K562 (cell line): Measurements from ENCODE around the gene PRDM8.
"Not testable (repeated sequence)": the region's sequence is repeated elsewhere in the genome, so short reads cannot be mapped to it uniquely, and the experiment has no call there.

Experiments
- CTCF ChIP-seq, 3 experiments: IDR thresholded peaks in 2 of 3; conservative IDR thresholded peaks in 1 of 3; 2 replicates each; pipeline ENCODE4 v1.5.1; 2011 to 2012; ENCODE audit warnings: low read length in 3 of 3, mild to moderate bottlenecking in 3 of 3, control low read depth in 2 of 3, improper control_type of control experiment in 1 of 3, inconsistent platforms in 1 of 3, low read depth in 1 of 3, mixed read lengths in 1 of 3, moderate library complexity in 1 of 3; ENCODE audit not compliant: insufficient read depth in 2 of 3
- GATA2 ChIP-seq: sonication (generic); formaldehyde crosslinking; IDR thresholded peaks from 2 replicates; pipeline ENCODE4 v1.4.0; 2020; ENCODE audit warnings: mild to moderate bottlenecking, missing genetic modification reagents
- RBM22 ChIP-seq: fragments of 200-400 bp; formaldehyde crosslinking; IDR thresholded peaks from 2 replicates; pipeline ENCODE4 v1.6.1; 2018; ENCODE audit warnings: low read length, low read depth; ENCODE audit not compliant: poor library complexity, severe bottlenecking
- SREBF2 ChIP-seq: sonication (generic); formaldehyde crosslinking; IDR thresholded peaks from 2 replicates; pipeline ENCODE4 v1.4.0; 2020; ENCODE audit warnings: mild to moderate bottlenecking, missing genetic modification reagents
- SRSF9 ChIP-seq: fragments of 200-400 bp; formaldehyde crosslinking; IDR thresholded peaks from 2 replicates; pipeline ENCODE4 v1.6.1; 2017; ENCODE audit warnings: low read depth, low read length, borderline replicate concordance
- ZNF408 ChIP-seq: fragments of 250-450 bp; sonication (Bioruptor Pico); IDR thresholded peaks from 2 replicates; pipeline ENCODE4 v1.4.0; 2020; ENCODE audit warnings: low read depth, mild to moderate bottlenecking, moderate library complexity
- ZNF740 ChIP-seq, 3 experiments: fragments of 200-800 bp in 1 of 3; sonication (Bioruptor generic) in 1 of 3; sonication (generic) in 1 of 3; formaldehyde crosslinking in 1 of 3; IDR thresholded peaks; 2 replicates each; pipeline versions ENCODE4 v1.6.1 to v1.8.0; 2016 to 2022; ENCODE audit warnings: mild to moderate bottlenecking in 2 of 3, missing compliant biosample characterization in 2 of 3, missing genetic modification characterization in 2 of 3, missing genetic modification reagents in 1 of 3
- TF ChIP-seq, protein P1 (sequence below): fragments of 250-450 bp; sonication (Bioruptor Pico); IDR thresholded peaks from 2 replicates; pipeline ENCODE4 v1.4.0; 2020; ENCODE audit warnings: mild to moderate bottlenecking, moderate library complexity

- TF ChIP-seq, protein P1, sequence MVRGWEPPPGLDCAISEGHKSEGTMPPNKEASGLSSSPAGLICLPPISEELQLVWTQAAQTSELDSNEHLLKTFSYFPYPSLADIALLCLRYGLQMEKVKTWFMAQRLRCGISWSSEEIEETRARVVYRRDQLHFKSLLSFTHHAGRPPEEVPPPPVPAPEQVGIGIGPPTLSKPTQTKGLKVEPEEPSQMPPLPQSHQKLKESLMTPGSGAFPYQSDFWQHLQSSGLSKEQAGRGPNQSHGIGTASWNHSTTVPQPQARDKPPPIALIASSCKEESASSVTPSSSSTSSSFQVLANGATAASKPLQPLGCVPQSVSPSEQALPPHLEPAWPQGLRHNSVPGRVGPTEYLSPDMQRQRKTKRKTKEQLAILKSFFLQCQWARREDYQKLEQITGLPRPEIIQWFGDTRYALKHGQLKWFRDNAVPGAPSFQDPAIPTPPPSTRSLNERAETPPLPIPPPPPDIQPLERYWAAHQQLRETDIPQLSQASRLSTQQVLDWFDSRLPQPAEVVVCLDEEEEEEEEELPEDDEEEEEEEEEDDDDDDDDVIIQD (CRISPR knock-in tag) = not testable (repeated sequence)
- TF ChIP-seq SRSF9; CTCF (IDR thresholded peaks at IDR 0.05 in 2 of 3, conservative IDR thresholded peaks at IDR 0.05 in 1 of 3; ENCODE audit: insufficient read depth in 2 of 3, low read depth in 1 of 3, low read length in 3 of 3); RBM22; ZNF740 (CRISPR knock-in tag; IDR thresholded peaks at IDR 0.05); ZNF740 (tag; IDR thresholded peaks at IDR 0.05); GATA2; ZNF408 (CRISPR knock-in tag); SREBF2 (CRISPR knock-in tag): not testable (repeated sequence)
Measured at GRCh38 chr4:80177793-80178192, 19.5 kb upstream of the PRDM8 start.
